GM12873 (cell line): ENCODE results near the gene DAO.

Experiments
- TF ChIP-seq, protein P1 (sequence below): IDR thresholded peaks from 2 replicates; pipeline ENCODE4 v1.5.1; 2012; ENCODE audit warnings: low read depth, mild to moderate bottlenecking, moderate library complexity, low read length, control low read depth; ENCODE audit not compliant: insufficient read depth; ENCODE audit errors: missing control alignments

DAO gene

DNA sequence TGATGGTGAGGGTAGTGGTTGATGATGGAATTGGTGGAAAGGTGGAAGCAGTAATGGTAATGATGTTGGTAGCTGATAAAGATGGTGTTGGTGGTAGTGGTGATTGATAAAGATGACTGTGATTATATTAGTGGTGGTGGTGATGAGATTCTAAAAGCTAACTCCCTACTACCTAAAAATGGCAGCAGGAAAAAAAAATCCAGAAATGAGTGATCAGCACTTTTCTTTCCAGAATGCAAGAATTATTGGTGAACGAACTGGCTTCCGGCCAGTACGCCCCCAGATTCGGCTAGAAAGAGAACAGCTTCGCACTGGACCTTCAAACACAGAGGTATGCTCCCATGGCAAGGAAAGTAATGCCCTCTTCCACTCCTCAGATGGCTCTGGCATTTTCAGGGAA is 19.3 kb downstream of the DAO start:
- TF ChIP-seq, protein P1, sequence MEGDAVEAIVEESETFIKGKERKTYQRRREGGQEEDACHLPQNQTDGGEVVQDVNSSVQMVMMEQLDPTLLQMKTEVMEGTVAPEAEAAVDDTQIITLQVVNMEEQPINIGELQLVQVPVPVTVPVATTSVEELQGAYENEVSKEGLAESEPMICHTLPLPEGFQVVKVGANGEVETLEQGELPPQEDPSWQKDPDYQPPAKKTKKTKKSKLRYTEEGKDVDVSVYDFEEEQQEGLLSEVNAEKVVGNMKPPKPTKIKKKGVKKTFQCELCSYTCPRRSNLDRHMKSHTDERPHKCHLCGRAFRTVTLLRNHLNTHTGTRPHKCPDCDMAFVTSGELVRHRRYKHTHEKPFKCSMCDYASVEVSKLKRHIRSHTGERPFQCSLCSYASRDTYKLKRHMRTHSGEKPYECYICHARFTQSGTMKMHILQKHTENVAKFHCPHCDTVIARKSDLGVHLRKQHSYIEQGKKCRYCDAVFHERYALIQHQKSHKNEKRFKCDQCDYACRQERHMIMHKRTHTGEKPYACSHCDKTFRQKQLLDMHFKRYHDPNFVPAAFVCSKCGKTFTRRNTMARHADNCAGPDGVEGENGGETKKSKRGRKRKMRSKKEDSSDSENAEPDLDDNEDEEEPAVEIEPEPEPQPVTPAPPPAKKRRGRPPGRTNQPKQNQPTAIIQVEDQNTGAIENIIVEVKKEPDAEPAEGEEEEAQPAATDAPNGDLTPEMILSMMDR: no peak

DNA sequence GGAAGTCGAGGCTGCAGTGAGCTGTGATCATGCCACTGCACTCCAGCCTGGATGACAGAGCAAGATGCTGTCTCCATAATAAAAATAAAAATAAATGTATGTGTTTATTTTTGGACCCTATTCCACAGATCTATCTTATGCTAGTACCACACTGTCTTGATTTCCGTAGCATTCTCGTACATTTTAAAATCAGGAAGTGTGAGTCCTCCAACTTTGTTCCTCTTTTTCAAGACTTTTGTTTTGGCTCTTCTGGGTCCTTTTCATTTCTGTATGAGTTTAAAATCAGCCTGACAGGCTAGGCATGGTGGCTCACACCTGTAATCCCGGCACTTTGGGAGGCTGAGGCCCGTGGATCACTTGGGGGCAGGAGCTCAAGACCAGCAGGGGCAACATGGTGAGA is 25.8 kb downstream of the DAO start:
- TF ChIP-seq, protein P1: no peak

DNA sequence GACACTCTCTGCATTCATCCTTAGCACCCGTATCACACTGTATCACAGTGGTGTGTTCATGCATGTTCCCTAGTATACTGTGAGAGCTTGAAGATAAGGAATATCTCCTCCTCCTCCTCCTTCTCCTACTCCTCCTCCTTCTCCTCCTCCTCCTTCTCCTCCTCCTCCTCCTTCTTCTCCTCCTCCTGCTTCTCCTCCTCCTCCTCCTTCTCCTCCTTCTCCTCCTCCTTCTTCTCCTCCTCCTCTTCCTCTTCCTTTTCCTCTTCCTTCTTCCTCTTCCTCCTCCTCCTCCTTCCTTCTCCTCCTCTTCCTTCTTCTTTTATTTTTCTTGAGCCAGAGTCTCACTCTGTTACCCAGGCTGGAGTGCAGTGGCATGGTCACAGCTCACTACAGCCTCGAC is 27.1 kb downstream of the DAO start:
- TF ChIP-seq, protein P1: no peak

DNA sequence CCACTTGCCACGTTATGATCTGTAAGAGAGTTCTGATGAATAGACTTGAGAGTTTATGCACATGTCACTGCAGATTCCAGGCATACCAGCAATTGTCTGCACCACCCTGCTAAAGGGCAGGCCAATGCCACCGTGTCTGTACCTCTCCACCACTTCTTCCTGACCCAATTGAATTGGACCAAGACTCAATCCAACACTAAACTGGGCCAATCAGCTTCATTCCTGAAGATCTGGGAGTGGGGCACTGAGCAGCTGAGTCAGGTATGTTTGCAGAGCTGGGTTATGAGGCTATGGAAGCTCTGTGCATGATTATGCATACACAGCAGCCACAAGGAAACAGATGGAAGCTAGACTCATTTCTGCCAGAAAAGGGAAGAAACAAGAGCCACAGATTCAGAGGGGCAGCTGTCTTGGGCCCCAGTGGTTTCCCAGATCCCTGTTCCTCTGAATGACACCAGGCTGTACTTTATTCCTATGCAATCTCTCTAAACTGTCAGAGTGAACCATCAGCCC is 28.0 kb downstream of the DAO start:
- TF ChIP-seq, protein P1: no peak

DNA sequence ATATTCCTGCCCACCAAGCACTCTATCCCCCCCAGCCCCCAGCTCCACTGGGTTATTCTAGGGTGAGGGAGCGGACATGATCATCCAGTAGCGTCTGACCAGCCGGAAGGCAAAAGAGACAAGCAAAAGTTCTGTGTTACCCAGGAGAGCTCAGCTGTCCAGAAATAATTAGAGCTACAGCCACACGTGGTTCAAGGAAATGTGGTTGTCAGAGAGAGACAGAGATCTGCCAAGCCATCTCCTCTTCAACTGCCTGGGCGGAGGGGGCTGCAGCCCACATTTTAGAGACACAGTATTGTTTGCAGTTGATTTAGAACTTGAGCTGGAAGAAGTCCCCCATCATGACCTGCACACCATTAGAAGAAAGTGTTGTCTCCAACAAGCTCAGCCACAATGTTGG is 30.4 kb downstream of the DAO start:
- TF ChIP-seq, protein P1: no peak

DNA sequence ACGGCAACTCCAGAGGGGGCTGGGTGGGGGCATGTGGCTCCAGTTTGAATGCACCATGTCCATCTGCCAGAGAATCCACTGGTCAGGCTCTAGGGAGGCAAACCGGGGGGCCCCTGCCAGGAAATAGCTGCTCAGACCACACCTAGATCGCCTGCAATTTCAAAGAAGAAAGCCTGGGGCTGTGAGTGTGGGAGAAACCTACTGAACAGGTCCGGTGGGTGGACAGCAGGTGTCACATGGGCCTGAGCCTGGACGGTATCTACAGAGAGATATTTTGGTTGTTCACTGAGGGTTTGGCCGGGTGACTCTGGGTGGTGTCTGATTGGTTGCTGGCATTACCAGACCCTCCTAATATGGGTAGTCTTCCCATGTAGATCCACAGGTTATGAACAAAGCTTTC is 32.0 kb downstream of the DAO start:
- TF ChIP-seq, protein P1: no peak

DNA sequence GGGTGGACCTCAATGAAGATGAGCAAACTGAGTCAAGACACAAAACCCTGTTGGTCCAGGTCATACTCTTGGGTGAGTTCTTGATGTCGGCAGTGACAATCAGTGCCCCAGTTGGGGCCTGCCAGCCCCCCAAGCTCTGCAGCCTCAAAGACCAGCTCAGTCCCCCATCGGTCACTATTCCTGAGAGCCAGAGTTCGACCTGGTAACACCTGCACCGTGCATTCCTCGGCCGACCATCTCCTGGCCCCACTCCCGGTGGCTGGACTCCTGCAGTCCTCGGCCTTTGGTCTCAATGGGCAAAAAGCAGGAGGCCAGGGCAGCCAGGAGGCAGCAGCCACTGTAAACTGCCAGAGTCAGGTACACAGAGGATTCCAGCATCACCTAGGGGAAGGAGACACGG is 32.5 kb downstream of the DAO start:
- TF ChIP-seq, protein P1: no peak
